GM21423 (cell line): ENCODE data around the gene TMPRSS11A.

Source experiments
- ATAC-seq: cut with Tn5 transposase; IDR thresholded peaks from one replicate; pipeline ENCODE4 v1.9.1; 2021; ENCODE audit warnings: mild to moderate bottlenecking, moderate library complexity; ENCODE audit not compliant: unreplicated experiment

The TMPRSS11A gene

GRCh38 chr4:67874986-67875385, 88.3 kb downstream of the TMPRSS11A start:
- no peak for ATAC-seq

- ATAC-seq: no peak
Observed at GRCh38 chr4:67873116-67873515, 90.2 kb downstream of the TMPRSS11A start.

GRCh38 chr4:67871867-67872266, 91.4 kb downstream of the TMPRSS11A start:
- ATAC-seq: peak; percentile 81

- no peak for ATAC-seq
Observed at GRCh38 chr4:67869580-67870190, 93.6 kb downstream of the TMPRSS11A start.

- ATAC-seq: no peak
Observed at GRCh38 chr4:67861513-67861912, 101.8 kb downstream of the TMPRSS11A start.
